Liver (tissue), 9 donors: ENCODE results near the gene BRWD1. TPM values are rescaled to one million over a fixed set of nuclear protein-coding genes. Genes with fewer than 3 reads are reported as not detected.

ENCODE experiments used
- DNase-seq: peaks from one replicate; pipeline ENCODE4 v3.0.0-alpha.2; 2017; ENCODE audit warnings: low spot score
- H3K27ac ChIP-seq, 2 donors: one replicate each; pipeline ENCODE4 v1.7.0; 2013; ENCODE audit warnings: inconsistent platforms in 2 of 2, low read length in 2 of 2, control low read depth in 1 of 2, low read depth in 1 of 2, mild to moderate bottlenecking in 1 of 2
- H3K27me3 ChIP-seq, 4 donors: one replicate each; pipeline versions ENCODE4 v1.6.1 to v1.7.0; 2013; ENCODE audit warnings: low read length in 3 of 4, inconsistent platforms in 1 of 4, mild to moderate bottlenecking in 1 of 4, moderate library complexity in 1 of 4; ENCODE audit not compliant: control insufficient read depth in 4 of 4, insufficient read depth in 4 of 4
- H3K36me3 ChIP-seq, 4 donors: one replicate each; pipeline versions ENCODE4 v1.6.1 to v1.7.0; 2013; ENCODE audit warnings: low read length in 3 of 4, mild to moderate bottlenecking in 3 of 4, low read depth in 1 of 4, moderate library complexity in 1 of 4; ENCODE audit not compliant: control insufficient read depth in 4 of 4, insufficient read depth in 3 of 4
- H3K4me1 ChIP-seq, 4 donors: one replicate each; pipeline versions ENCODE4 v1.6.1 to v1.7.0; 2013; ENCODE audit warnings: low read length in 3 of 4, mild to moderate bottlenecking in 3 of 4, moderate library complexity in 1 of 4; ENCODE audit not compliant: control insufficient read depth in 4 of 4, insufficient read depth in 4 of 4
- H3K4me3 ChIP-seq, 3 donors: one replicate each; pipeline versions ENCODE4 v1.6.1 to v1.7.0; 2013; ENCODE audit warnings: low read length in 3 of 3, control low read depth in 1 of 3, low read depth in 1 of 3, mild to moderate bottlenecking in 1 of 3
- H3K9ac ChIP-seq, 2 donors: one replicate each; pipeline ENCODE4 v1.7.0; 2013; ENCODE audit warnings: low read length in 2 of 2, mild to moderate bottlenecking in 2 of 2, moderate library complexity in 2 of 2, control low read depth in 1 of 2, low read depth in 1 of 2
- H3K9me3 ChIP-seq, 4 donors: one replicate each; pipeline versions ENCODE4 v1.6.1 to v1.7.0; 2013; ENCODE audit warnings: low read length in 3 of 4; ENCODE audit not compliant: control insufficient read depth in 4 of 4
- EGR1 ChIP-seq, 2 donors: IDR thresholded peaks; 2 replicates each; pipeline ENCODE4 v1.6.1; 2016 to 2018; ENCODE audit warnings: antibody characterized with exemption in 2 of 2, low read depth in 2 of 2
- FOXA1 ChIP-seq: IDR thresholded peaks from 2 replicates; pipeline ENCODE4 v1.6.1; 2016; ENCODE audit warnings: antibody characterized with exemption
- FOXA2 ChIP-seq: IDR thresholded peaks from 2 replicates; pipeline ENCODE4 v1.6.1; 2016; ENCODE audit warnings: antibody characterized with exemption
- GABPA ChIP-seq, 2 donors: IDR thresholded peaks in 1 of 2; conservative IDR thresholded peaks in 1 of 2; 2 replicates each; pipeline ENCODE4 v1.6.1; 2016; ENCODE audit warnings: antibody characterized with exemption in 2 of 2, mild to moderate bottlenecking in 1 of 2, moderate library complexity in 1 of 2
- HNF4A ChIP-seq, 2 donors: conservative IDR thresholded peaks; 2 replicates each; pipeline ENCODE4 v1.6.1; 2016; ENCODE audit warnings: antibody characterized with exemption in 2 of 2, mild to moderate bottlenecking in 2 of 2
- JUND ChIP-seq, 2 donors: IDR thresholded peaks; 2 replicates each; pipeline ENCODE4 v1.6.1; 2016; ENCODE audit warnings: antibody characterized with exemption in 2 of 2
- NR2F2 ChIP-seq: IDR thresholded peaks from 2 replicates; pipeline ENCODE4 v1.6.1; 2016; ENCODE audit warnings: antibody characterized with exemption
- RAD21 ChIP-seq, 2 donors: IDR thresholded peaks; 2 replicates each; pipeline ENCODE4 v1.6.1; 2016; ENCODE audit warnings: antibody characterized with exemption in 2 of 2, mild to moderate bottlenecking in 2 of 2
- RXRA ChIP-seq, 2 donors: IDR thresholded peaks; 2 replicates each; pipeline ENCODE4 v1.6.1; 2017 to 2018; ENCODE audit warnings: antibody characterized with exemption in 2 of 2, mild to moderate bottlenecking in 1 of 2
- SP1 ChIP-seq: IDR thresholded peaks from 2 replicates; pipeline ENCODE4 v1.6.1; 2018; ENCODE audit warnings: antibody characterized with exemption, mild to moderate bottlenecking
- TAF1 ChIP-seq: conservative IDR thresholded peaks from 2 replicates; pipeline ENCODE4 v1.6.1; 2016; ENCODE audit warnings: antibody characterized with exemption, mild to moderate bottlenecking
- YY1 ChIP-seq: IDR thresholded peaks from 2 replicates; pipeline ENCODE4 v1.6.1; 2016; ENCODE audit warnings: antibody characterized with exemption, mild to moderate bottlenecking
- ZBTB33 ChIP-seq: IDR thresholded peaks from 2 replicates; pipeline ENCODE4 v1.6.1; 2016; ENCODE audit warnings: antibody characterized with exemption
- WGBS: extraction: QIAGEN DNeasy Blood & Tissue Kit; methylation state at CpG from one replicate; pipeline ENCODE4 v1.1.7; 2013; 5-methylcytosine and 5-hydroxymethylcytosine counted together
- polyA plus RNA-seq, 2 donors: library from polyadenylated mRNA; stranded (reverse) in 1 of 2; unstranded in 1 of 2; fragments of 200-250 nt in 1 of 2; fragments of >200 nt in 1 of 2; fragmentation: Nextera tagmentation in 1 of 2; extraction: Ambion mirVana in 1 of 2; gene quantifications; one replicate each; pipeline versions ENCODE4 v1.2.1 to v1.2.3, GENCODE V29; 2013 to 2015
- total RNA-seq, 2 donors: library from RNA; depleted of rRNA; stranded (reverse); fragments of >200 nt; gene quantifications; one replicate each; pipeline ENCODE4 v1.2.3, GENCODE V29; 2014
- TF ChIP-seq, protein P1 (sequence below): IDR thresholded peaks from 2 replicates; pipeline ENCODE4 v1.6.1; 2016; ENCODE audit warnings: antibody characterized with exemption
- TF ChIP-seq, protein P2 (sequence below): IDR thresholded peaks from 2 replicates; pipeline ENCODE4 v1.6.1; 2016; ENCODE audit warnings: antibody characterized with exemption, mild to moderate bottlenecking
- TF ChIP-seq, protein P3 (sequence below): fragments of 150-350 bp; IDR thresholded peaks from 2 replicates; pipeline ENCODE4 v1.5.1; 2017; ENCODE audit warnings: improper control_type of control experiment, low read depth, low read length; ENCODE audit not compliant: missing input control
- TF ChIP-seq, protein P4 (sequence below): IDR thresholded peaks from 2 replicates; pipeline ENCODE4 v1.6.1; 2016; ENCODE audit warnings: antibody characterized with exemption
- donor health status: healthy.
- donor health status: healthy.
- donor health status: healthy.
- donor health status: healthy.
- donor health status: healthy.

BRWD1 gene
- total and polyA plus RNA-seq, 4 donors: 5.2 to 56.6 (median 20.9) TPM

DNA sequence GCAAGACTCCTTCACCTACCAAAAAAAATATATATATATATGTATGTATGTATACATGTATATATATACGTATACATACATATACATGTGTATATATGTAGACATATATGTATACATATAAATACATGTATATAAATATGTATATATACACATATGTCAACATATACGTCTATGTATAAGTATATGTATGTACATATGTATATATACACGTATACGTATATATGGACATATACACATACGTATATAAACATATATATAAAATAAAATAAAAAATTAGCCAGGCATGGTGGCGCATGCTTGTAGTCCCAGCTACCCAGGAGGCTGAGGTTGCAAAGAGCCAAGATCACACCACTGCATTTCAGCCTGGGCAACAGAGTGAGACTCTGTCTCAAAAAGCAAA is 31.6 kb downstream of the BRWD1 start:
- Histone ChIP-seq H3K4me3 (no peak overlapping the region), H3K4me1 (no peaks in the 10 kb centered on the region), H3K27me3 (no peaks in the 10 kb centered on the region), H3K27ac (no peak overlapping the region), H3K36me3 (peaks cover 2 to 21% (median 9%) of the 10 kb centered on the region in 4 donors), H3K9me3 (no peaks in the 10 kb centered on the region), H3K9ac (no peak overlapping the region)
- no peak for DNase-seq
- 93% methylated on average over 6 of the region's 6 CpGs for WGBS
- TF ChIP-seq ZBTB33: no peak
- no peak for TF ChIP-seq RAD21 (IDR thresholded peaks at IDR 0.05)
- no peak for TF ChIP-seq YY1
- TF ChIP-seq, protein P1, sequence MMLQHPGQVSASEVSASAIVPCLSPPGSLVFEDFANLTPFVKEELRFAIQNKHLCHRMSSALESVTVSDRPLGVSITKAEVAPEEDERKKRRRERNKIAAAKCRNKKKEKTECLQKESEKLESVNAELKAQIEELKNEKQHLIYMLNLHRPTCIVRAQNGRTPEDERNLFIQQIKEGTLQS: no peak
- TF ChIP-seq, protein P2, sequence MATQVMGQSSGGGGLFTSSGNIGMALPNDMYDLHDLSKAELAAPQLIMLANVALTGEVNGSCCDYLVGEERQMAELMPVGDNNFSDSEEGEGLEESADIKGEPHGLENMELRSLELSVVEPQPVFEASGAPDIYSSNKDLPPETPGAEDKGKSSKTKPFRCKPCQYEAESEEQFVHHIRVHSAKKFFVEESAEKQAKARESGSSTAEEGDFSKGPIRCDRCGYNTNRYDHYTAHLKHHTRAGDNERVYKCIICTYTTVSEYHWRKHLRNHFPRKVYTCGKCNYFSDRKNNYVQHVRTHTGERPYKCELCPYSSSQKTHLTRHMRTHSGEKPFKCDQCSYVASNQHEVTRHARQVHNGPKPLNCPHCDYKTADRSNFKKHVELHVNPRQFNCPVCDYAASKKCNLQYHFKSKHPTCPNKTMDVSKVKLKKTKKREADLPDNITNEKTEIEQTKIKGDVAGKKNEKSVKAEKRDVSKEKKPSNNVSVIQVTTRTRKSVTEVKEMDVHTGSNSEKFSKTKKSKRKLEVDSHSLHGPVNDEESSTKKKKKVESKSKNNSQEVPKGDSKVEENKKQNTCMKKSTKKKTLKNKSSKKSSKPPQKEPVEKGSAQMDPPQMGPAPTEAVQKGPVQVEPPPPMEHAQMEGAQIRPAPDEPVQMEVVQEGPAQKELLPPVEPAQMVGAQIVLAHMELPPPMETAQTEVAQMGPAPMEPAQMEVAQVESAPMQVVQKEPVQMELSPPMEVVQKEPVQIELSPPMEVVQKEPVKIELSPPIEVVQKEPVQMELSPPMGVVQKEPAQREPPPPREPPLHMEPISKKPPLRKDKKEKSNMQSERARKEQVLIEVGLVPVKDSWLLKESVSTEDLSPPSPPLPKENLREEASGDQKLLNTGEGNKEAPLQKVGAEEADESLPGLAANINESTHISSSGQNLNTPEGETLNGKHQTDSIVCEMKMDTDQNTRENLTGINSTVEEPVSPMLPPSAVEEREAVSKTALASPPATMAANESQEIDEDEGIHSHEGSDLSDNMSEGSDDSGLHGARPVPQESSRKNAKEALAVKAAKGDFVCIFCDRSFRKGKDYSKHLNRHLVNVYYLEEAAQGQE: no peak
- no peak for TF ChIP-seq RXRA (IDR thresholded peaks at IDR 0.05)
- TF ChIP-seq FOXA1: no peak
- no peak for TF ChIP-seq JUND (IDR thresholded peaks at IDR 0.05)
- no peak for TF ChIP-seq EGR1 (IDR thresholded peaks at IDR 0.05; ENCODE audit: low read depth in 2 of 2)
- no peak for TF ChIP-seq NR2F2
- TF ChIP-seq, protein P3, sequence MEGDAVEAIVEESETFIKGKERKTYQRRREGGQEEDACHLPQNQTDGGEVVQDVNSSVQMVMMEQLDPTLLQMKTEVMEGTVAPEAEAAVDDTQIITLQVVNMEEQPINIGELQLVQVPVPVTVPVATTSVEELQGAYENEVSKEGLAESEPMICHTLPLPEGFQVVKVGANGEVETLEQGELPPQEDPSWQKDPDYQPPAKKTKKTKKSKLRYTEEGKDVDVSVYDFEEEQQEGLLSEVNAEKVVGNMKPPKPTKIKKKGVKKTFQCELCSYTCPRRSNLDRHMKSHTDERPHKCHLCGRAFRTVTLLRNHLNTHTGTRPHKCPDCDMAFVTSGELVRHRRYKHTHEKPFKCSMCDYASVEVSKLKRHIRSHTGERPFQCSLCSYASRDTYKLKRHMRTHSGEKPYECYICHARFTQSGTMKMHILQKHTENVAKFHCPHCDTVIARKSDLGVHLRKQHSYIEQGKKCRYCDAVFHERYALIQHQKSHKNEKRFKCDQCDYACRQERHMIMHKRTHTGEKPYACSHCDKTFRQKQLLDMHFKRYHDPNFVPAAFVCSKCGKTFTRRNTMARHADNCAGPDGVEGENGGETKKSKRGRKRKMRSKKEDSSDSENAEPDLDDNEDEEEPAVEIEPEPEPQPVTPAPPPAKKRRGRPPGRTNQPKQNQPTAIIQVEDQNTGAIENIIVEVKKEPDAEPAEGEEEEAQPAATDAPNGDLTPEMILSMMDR: no peak

GRCh38 chr21:39281207-39281606 is 32.2 kb downstream of the BRWD1 start:
- no peaks in the 10 kb centered on the region for H3K4me1 ChIP-seq
- DNase-seq: no peak
- H3K4me3 ChIP-seq: no peak overlapping the region
- H3K27ac ChIP-seq: no peak overlapping the region
- 96% methylated on average over 8 of the region's 8 CpGs for WGBS
- no peaks in the 10 kb centered on the region for H3K9me3 ChIP-seq
- H3K36me3 ChIP-seq: peaks cover 2 to 20% (median 9%) of the 10 kb centered on the region in 4 donors
- no peak overlapping the region for H3K9ac ChIP-seq
- H3K27me3 ChIP-seq: no peaks in the 10 kb centered on the region
- TF ChIP-seq TAF1 (no peak), EGR1 (IDR thresholded peaks at IDR 0.05; ENCODE audit: low read depth in 2 of 2) (no peak), FOXA1 (no peak), RXRA (IDR thresholded peaks at IDR 0.05) (no peak), SP1 (no peak), YY1 (no peak), ZBTB33 (no peak), FOXA2 (no peak), GABPA (IDR thresholded peaks at IDR 0.05 in 1 of 2, conservative IDR thresholded peaks at IDR 0.05 in 1 of 2) (no peak), JUND (IDR thresholded peaks at IDR 0.05) (no peak), HNF4A (conservative IDR thresholded peaks at IDR 0.05) (no peak), NR2F2 (no peak), RAD21 (IDR thresholded peaks at IDR 0.05) (no peak)
- TF ChIP-seq, protein P3: no peak
- TF ChIP-seq, protein P1: no peak
- TF ChIP-seq, protein P4, sequence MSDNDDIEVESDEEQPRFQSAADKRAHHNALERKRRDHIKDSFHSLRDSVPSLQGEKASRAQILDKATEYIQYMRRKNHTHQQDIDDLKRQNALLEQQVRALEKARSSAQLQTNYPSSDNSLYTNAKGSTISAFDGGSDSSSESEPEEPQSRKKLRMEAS: no peak
